Retina (tissue), 1 donor: ENCODE results near the gene MGMT.

Experiments
- DNase-seq: peaks from one replicate; pipeline ENCODE4 v3.0.0-alpha.2; 2016

The MGMT gene

DNA sequence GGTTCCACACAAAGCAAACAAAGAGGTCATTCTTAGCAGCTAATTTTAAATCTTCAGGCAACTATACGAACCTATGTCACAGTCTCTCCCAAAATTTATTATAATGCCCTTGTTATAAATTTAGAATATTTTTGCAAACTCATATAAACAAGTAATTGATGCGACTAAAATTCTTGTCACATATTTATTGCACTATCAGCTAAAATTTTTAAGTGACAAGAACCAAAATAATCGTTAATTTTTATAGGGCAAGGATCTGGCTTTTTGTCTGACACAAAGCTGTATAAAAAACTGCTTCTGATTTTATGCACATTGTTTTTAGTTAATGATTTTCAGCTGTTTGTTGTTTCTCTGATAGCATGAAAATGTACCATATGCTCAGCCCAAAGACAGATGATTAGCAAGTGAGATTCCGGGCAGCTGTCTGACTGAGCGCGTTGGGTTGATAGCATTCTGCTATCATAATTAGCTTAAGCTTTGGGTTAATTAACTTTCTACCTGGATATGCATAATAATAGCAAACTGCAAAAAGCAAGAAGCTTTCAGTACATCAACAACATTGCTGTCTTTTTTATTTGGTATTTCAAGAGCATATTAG is 136.0 kb downstream of the MGMT start:
- no peak for DNase-seq

DNA sequence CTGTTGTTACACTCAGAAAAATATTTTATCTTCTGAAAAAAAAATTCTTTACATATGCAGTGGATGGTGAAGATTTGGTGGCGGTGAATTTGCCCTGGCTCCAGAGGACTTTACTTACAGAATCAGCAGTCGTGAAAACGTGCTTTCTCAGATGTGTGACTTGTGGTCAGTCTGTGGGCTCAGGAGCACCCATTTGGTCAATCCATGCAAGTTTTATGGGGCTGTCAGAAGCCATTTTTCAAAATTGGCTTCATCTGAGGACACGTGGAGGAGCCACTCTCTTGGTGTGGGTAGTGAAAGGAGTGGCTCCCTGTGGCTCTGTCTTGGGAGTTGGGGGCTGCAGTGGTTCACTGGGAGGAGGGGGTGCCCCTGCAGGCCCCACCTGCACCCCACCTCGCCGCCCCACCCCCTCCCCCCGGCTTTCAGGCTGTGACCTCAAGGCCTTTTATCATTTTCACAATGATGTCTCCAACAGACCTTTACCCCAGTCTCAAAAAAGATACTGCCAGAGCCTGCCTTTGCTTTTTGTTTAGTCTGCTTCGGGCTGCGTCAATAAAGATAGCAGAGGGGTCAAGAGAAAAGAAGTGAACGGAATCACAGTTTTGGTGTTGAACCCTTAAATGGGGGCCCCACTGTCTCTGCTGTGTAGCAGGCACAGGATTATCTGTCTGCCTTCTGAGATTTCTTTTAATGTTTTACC is 137.4 kb downstream of the MGMT start:
- DNase-seq, result peak; percentile 44

DNA sequence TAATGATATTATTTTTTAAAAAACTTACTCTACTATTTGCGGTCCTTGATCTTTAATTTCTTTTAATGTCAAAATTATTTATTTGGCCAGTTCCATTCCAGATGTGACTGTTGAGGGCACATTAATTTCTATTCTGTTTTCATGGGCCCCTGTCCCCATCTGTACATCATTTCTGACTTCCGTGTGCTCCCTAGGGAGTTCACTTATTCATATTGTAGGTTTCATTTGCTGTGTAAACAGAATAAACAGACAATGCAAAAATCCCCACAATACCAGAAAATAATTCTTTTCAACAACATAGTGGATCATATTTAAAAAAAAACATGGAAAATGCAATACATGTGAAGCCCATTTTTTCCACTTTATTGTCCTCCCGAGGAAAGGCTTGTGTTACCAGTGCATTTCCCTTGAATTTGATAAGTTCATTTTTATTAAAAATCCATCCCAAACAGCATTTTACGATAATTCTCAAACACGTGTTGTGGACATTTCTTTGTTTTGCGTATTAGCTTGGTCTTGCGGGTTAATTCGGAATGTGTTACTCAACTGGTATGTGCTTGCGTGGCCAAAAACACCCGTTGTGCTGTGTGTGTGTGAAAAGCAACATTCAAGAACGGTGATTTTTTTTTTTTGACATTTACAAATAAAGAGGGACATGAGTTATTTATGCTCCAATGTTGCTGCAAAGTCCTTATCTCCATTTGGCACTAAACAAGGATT is 138.4 kb downstream of the MGMT start:
- no peak for DNase-seq

DNA sequence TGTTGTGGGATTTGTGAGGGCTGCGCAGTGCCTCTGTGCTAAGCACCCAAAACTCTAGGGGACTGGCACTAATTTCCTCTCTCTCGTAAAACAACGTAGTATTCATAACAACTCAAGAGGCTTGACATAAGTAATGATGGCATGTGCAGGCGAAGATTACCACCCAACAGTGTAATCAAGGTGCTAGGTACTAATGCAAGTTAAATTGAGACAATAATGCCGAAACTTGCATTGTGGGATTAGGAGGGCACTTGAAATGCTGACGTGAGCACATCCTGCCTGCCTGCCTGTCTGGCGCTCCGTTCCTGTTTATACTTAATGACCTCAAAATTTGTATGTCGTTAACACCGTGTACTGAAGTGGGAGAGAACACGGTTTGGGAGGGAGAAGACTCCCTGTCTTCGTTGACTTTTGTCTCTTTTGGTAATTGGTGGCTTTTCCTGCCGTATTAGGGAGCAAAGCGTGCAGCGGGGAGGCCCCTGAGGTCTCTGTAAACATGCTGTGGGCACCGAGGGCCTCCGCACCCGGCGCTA is 139.0 kb downstream of the MGMT start:
- peak; percentile 56 for DNase-seq

DNA sequence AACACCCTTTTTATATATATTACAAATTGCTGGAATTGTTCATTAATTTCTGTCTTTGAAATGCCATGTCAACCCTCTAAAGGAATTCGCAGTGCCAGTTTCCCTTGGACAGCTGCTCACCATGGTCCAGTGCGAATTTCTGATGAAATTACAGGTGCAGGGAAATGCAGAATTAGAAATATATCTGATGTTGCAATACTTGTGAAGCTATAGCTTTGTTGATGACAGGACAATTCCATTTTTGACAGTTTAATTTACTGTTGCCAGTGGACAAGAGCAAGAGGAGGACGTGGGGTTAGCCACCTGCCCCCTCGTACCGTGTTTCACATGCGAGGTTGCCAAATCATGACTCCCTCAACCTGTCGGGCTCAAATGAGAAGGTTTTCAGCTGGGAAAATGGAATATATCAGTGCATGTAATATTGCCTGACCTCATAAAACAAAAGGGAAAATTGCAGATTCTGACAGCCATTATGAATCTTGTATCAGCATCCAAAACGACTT is 140.6 kb downstream of the MGMT start:
- DNase-seq, result no peak

DNA sequence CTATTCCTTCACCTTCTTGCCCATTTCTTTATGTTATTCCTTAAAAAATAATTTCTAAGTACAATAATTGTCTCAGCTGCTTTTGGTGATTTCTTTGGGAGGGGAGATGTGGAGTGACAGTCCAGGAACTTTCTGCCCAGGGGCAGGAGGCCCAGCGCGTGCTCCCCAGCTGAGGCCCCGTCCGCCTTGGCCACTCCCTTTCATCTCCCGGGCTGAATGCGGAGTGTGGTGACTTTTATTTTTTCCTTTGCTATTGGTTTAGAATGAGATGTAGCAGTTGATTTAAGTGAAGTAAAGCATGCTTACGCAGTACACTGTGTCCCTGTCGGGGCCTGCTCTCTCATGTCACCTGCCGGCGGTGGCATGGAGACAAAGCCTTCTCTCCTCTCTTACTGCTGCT is 141.6 kb downstream of the MGMT start:
- DNase-seq, result no peak

DNA sequence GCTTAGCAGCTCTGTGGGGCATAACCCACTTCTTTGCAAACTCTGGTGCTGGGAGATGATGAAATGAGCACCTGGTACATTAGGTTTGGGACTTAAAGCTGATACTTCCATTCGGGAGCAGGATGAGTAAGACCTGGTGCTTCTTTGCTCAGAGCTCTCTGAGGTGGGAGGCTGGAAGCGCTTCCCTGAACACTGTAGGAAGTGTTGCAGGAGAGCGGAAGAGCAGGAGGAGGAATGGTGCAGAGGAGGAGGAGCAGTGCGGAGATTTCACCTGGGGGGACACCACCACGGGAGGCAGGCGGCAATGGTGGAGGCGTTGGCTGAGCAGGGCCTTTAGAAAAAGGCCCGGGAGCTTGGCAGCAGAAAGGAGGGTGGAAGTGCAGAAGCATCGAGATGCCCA is 142.5 kb downstream of the MGMT start:
- DNase-seq, result no peak

DNA sequence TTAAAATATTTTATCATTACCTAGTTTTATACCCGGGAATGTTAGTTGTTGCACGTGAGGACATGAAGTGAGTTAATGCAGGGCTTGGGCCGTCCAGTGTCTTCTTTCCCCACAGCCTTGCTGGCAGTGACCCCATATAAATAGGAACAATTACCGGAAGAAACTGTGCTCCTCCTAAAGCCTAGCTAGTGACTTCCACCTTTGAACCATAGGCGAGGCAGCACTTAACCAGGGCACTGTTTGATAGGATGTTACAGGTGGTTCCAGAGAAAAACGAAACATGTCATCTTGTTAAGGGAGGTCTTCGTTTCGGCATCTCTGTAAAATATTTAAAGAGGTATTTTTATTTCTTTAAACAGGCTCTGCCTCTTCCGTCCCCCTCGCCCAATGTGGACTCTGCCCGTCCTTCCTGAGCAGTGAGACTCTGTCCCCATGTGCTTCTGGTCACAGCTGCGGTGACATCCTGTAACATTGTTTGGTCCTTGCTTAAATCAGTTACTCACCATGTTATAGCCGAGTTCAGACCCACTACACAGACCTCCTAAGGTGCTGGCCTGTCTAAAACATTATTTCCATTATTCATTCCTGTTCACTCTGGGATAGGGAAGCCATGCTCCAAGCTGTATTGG is 145.6 kb downstream of the MGMT start:
- DNase-seq, result no peak

DNA sequence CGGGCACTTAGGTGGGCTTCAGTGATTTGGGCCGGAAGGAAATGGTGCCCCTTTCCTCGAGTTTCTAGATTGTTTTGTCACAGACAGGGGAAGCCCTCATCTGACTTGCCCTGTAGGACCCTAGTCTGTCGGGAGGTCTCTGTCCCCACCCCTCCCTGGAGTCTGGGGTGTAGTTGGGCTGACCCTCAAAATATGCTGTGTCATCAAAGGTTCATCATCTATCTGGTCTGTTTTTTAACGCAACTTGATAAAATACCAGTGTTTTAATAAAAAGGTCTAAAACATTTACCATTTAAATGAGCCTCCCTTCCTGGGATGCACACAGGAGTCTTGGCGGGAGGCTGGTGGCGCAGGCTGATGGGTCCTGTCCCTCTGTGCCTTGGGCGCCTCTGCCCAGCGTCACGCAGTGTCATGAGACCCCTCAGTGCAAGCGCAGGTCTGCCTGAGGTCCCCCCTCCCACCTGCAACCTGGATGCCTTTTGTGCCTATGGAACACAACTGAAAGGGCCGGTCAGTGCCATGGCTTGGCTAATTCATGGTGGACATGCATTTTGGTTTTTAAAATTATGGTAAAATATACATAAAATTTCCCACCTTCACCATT is 146.4 kb downstream of the MGMT start:
- no peak for DNase-seq

DNA sequence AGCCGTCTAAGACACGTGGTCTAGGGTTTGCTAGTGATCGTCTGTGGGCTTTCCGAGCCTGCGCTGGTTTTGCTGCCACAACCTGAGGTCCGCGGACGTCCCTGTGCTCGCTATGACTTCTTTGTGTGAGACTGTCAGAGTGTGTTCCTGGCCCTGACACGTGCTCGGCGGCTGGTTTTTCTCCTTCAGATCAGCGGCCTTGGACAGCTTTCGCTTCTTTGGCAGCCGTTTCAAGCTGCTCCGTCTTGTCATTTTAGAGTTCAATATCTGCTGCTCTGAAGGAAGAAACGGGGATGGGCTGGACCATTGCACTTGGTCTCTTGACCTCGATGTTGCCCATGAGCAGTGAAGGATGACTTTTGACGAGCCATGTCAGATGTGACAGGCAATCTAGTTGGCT is 147.3 kb downstream of the MGMT start:
- peak; percentile 57 for DNase-seq

DNA sequence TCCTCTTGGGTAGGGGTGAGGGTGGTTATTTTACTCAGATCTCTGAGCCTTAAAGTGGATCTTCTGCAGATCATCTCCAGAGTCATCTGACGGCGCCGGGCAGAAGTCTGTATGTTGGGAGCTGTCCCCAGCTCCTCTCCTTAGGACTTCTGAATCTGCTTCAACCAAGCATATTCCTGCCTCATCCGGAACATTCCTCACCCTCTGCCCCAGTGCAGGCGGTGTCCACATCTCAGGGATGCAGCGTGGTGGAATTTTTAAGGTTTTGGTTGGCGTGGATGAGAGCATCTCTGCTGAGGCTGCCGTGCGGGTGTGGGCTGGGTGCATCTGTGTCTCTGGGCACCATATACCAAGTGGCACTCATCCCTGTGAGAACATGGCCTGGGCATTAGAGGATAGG is 148.3 kb downstream of the MGMT start:
- no peak for DNase-seq

DNA sequence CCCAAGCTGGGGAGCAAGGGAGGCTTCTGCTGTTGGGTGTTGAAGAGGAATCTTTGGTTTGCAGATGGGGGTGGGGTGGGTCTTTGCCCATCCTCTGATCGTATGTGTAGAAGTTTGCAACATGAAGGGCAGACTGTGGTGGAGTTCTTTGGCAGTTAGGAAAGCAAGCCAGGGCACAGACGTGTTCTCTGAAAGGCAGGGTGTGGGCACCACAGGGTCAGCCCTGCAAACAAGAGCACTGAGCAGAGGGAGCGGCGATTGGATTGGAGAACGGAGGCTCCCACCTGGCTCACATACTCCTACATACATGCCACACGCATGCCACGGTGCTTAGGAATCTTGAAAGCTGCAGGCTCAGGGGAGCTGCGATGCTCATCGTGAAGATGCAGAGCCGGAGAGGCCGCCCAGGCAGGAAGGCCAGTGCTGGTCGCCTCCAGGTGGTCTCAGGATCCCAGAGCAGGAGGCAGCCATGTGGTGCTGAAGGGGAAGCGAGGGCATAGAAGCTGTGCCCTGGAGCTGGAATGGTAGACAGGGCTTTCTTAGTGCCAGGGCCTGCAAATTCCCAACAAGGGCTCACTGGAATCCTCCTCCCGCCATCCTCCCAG is 149.0 kb downstream of the MGMT start:
- no peak for DNase-seq

DNA sequence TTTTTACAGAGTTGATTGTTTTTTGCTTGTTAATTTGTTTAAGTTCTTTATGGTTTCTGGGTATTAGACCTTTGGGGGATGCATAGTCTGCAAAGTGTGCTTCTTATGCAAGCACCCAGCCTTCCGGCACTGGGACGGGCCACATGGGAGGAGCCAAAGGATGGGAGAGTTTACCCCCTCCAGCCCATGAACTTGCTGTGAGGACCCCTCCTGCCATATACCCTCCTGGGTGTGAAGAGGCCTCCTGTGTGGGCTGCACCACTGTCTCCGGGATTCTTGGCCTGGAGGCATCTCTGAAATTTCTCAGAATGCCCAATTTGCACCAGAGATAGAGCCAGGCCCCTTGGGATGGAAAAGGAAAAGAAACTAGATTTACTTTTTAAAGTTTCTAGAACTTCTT is 150.7 kb downstream of the MGMT start:
- DNase-seq, result no peak

DNA sequence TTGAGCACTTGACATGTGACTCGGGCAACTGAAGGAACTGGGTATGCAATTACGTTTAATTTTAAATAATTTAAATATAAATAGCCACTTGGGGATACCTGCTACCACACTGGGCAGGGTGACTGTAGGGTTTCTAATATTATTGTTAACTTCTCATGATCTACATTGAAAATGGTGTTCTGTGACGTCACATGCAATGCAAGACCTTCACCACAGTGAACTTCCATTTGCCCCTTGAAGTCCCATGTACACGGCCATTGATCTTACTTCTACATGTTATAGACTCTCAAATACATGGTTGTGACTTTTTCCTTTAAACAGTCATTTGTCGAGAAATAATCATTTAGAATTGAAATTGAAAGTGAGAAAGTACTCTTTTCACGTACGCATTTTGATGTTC is 154.0 kb downstream of the MGMT start:
- DNase-seq, result no peak

DNA sequence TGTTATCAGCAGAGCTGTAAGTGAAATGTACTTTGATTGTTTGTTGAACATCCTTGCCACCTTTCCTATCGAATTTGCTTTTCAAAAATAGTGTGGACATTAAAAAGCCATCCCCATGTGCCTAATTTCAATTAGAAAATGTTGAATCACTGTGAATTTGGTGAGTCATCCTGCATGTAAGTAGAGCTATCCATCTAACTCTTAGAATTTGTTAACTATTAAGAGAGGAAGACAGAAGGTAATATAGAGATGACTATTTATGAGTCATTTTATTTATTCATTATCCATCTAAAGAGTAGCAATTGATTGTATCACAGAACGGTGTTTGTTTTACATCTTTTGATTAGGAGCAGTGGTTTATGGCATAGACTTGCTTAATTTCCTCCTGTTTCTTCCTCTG is 154.7 kb downstream of the MGMT start:
- no peak for DNase-seq

DNA sequence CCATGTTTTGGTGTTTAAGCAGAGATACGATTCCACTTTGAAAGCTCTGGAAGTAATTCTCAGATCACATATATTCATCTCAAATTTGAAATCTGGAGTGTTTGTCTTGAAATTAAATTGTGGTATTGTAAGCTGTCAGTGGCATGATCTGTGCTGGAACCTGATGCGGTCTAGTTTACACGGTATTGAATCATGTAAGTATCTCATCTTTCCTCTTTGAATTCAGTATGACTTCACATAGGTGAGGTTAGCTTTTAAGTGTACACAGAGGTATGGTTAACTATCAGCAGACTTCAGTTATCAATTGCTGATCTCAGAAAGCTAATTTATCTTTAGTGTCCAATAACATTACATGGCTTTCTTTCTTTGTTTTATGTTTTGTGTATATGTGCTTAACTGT is 155.2 kb downstream of the MGMT start:
- no peak for DNase-seq

DNA sequence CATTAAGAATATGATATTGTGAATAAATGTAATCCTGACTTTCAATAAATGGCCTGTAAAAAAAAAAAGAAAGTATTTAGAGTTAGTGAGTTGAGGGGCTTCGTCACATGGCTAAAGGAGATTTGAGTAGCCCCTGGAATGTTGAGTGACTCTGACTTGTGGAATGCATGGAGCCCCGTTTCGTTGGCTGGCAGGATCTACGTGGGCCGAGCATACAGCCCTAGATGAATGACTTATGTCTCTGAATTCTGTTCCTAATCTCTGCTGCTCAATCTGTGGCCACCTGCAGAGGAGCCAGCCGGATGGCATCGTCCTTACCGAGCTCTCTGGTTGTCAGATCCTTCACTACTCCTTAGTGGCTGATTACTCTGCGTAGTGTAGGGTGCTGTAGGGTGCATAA is 155.7 kb downstream of the MGMT start:
- DNase-seq, result no peak

DNA sequence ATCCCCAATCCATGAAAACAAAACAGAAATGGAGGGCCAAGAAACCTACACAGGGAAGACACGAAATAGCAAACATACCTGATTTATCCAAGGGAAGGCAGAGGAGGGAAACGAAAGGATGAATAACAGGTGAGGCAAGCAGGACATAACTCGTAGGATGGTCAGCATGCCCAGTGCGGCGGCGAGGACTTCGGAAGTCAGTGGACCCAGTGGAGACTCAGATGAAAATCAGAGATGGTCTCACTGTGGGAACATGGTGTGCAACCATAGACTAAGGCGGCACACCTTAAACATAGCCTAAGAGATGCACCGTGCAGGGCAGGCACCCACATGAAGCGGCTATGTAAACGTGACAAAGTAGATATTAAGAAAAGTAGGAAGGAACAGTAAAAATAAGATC is 157.5 kb downstream of the MGMT start:
- DNase-seq, result no peak

DNA sequence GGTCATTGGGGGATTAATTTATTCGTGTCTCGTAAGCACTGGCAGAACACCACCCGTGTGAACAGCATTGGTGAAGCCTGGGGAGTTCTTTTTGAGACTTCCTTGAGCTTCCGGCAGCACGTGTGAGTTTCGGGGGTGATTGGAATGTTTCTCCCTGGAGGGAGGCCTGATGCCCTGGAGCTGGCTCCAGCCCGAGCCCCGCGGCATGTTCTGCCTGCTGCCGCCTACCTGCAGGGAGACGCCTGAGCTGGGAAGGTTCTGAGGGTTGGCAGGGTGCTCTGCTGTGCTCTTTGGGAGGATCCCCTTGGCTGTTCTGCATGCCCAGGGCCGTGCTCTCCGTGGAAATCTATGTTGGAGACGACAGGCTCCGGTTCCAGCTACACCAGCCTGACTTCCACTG is 159.3 kb downstream of the MGMT start:
- no peak for DNase-seq

DNA sequence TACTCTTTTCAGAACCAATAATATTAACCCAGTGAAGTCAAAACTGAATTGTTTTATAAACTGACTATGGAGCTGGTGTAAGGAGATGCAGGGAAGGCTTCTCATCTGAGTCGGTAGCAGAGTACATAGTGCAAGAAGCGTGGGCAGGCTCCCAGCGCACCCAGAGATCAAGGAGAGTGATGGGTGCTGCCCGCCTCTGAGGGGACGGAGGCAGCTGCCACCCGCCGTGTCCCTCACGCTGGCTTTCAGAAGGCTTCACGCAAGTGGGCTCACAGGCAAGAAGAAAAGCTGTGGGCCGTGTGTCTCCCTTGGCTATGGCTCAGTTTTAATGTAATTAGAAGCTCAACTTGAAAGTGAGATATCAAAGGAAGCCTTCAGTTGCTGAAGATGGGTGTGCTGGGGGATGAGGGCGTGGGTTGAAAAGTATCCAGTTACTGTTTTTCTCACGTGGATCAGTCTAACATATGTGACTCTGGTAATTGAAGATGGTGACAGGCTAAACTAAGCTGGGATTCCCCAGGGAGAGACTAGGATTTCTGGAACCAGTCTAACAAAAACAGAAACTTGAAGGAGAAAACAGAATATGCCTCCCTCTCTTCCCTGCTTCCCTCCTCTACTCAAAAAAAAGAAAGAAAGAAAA is 159.9 kb downstream of the MGMT start:
- DNase-seq, result no peak

DNA sequence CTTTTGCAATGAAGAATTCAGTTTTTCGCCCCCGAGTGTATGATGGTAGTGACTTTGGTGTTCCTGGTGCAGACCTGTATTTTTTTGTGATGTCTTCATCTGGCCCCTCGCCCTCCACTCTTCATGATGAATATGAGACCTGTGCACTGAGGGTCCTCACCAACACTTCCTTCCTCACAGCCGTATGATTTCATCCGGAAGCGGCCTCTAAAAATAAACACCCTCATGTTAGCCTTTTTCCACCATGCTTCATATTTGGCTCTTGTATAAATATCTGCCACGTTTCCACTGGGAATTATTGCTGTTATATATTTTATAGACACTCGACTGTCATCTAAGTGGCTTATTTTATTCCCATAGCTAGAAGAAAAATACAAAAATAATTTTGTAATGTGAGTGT is 160.4 kb downstream of the MGMT start:
- DNase-seq, result no peak

DNA sequence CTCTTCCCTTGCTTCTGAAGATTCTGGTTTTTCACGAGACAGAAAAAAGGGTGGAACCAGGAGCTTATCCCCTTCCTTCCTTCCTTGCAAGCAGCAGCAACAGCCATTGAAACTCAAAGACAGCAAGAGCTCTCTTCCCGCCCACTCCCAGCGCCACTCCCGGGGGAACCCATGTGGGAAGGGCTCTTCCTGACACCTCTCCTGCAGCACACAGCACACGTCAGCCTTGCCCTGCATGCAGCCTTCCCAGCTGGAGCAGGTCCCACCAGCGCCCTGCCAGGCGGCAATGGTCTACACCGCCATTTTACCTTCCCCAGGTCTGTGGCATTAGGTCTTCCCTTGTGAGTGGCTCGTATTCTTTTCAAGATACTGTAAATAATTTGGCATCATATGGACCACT is 161.8 kb downstream of the MGMT start:
- no peak for DNase-seq
